Activated effector memory CD4-positive, alpha-beta T cell treated with Interleukin-2 at 50 U/mL for 16 hours (primary cell): ENCODE measurements around the gene GRPEL2.
A peak's percentile ranks its signal among the peaks of the same experiment; 100 is the strongest.

ENCODE experiments used
- DNase-seq: peaks from one replicate; pipeline ENCODE4 v3.0.0-alpha.2; 2020

Gene GRPEL2

GRCh38 chr5:149358294-149358651 lies 13.0 kb downstream of the GRPEL2 start:
- peak; percentile 19 for DNase-seq

DNA sequence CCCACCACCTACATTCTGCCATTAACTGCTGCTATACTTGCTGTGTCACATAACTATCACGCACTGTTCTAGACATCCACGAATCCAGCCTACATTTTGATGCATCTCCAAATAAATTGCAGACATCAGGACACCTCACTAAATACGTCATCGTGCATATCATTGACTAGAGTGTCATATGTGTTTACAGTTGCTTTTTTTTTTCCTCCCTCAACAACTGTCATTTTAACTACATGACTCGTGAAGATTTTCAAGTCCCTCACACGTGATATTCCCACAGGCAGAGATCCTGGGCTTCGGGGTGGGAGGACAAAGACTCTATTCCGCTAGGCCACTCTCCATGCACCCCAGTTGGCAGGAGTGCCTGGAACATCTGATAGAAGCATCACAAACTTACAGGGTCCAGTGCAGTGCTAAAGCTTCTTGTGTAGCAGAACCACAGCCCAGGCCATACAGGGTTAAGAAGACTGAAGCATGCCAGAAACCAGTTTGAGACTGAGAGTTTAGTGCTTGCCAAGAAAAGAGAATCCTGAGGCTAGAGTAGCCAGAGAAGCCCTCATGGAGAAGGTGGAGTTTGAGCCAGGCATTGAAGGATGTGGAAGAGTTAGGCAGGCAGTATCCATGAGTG lies 13.7 kb downstream of the GRPEL2 start:
- no peak for DNase-seq

GRCh38 chr5:149360272-149360671 lies 15.0 kb downstream of the GRPEL2 start:
- no peak for DNase-seq

DNA sequence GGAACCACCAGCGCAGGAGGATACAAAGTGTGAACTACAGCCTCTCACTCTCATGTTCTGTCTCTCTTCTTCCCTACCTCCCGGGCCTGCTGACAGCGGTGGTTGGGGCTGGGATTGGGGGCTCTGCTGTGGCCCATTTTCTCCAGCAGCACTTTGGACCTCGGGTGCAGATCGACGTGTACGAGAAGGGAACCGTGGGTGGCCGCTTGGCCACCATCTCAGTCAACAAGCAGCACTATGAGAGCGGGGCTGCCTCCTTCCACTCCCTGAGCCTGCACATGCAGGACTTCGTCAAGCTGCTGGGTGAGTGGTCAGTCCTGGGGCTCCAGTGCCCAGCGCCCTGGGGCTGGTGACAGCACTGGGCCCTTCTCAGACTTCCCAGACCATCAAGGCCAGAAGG lies 17.2 kb downstream of the GRPEL2 start:
- DNase-seq, result no peak

- DNase-seq, result no peak
Measured at GRCh38 chr5:149363358-149363757, 18.1 kb downstream of the GRPEL2 start.

- no peak for DNase-seq
Measured at GRCh38 chr5:149363936-149364335, 18.6 kb downstream of the GRPEL2 start.

DNA sequence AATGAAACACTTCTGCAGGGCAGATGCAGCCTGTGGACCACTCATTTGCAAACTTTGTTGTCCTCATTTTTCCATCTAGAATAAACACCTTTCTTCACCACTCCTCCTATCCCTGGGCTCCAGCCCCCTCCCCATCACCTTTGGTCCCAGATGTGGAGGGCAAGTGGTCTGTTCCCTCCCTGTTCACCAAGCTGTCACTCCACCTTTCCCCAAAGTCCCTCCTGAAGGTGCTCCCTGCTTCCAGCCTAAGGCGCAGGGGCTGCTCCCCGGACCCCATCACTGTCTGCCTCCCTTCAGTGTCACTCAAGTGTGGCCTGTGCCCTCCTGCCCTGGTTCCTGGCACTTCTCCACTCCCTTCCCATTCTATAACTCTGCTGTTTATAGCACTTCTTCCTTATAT lies 19.4 kb downstream of the GRPEL2 start:
- DNase-seq, result no peak

DNA sequence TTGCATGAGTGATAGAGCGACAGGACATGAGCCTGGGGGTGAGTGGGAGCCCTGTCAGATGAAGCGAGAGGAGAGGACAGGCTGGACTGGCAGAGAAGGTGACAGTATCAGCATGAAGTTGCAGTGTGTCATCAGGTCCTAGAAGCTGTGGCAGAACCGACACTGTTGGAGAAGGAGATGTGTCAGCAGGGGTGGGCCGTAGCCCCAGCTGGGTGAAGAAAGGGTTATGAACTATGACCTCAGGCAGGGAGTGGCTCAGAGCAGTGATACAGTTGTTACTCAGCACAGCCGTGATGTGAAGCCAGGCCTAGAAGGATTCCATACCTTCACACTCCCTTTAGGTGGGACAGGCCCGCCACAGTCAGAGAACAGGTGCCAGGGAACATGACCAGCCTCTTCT lies 20.1 kb downstream of the GRPEL2 start:
- DNase-seq, result no peak

DNA sequence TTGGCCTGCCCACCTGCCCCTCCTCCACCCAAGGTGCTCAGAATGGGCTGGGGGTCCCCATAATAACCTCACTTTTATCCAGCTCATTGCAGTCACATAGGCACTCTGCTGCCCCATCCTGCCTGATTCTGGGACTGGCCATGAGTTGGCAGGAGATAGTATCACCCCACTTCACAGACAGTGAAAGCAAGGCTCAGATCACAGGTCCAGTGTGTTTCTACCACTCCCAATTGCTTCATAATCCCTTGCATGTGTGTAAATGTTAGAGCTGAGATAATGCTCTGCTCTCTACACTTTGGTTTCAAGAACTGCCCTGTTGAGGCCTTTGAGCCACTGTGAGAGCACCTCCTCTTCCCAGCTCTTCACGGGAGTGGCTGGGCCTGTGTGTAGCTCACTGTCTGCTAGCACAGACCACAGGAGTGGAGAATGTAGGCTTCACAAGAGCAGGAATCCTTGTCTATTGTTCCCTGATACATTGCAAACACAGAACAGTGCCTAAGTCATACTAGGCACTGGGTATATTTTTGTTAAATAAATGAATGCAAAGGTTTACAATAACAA lies 20.9 kb downstream of the GRPEL2 start:
- no peak for DNase-seq

DNA sequence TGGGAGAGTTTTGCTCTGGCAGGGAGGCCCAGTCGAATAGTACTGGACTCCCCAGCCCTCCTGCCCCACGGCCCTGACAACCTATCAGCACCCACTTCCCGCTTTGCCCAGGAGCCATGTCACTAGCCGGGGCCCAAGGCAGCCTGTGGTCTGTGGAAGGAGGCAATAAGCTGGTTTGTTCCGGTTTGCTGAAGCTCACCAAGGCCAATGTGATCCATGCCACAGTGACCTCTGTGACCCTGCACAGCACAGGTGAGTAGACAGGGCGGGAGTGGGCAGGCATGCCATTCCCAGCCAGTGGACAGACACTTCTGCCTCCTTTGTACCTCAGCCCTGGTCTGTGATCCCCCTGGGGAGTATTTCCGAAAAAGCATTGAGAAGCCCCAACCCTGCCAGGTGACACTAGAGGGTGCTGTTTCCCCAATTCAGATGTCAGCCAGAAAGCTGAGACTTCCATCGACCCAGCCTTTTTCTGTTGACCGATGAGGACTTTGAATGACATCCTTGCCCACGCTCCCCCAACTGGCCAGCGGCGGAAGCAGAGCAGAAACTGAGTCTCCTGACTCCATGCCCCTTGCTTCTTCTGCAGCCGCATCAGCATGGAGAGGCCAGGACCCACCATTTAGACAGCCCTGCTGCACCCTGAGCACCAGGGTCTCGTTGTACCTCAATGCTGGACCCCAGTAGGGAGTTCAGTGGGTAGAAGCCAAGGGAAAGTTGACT lies 22.1 kb downstream of the GRPEL2 start:
- peak; percentile 32 for DNase-seq

DNA sequence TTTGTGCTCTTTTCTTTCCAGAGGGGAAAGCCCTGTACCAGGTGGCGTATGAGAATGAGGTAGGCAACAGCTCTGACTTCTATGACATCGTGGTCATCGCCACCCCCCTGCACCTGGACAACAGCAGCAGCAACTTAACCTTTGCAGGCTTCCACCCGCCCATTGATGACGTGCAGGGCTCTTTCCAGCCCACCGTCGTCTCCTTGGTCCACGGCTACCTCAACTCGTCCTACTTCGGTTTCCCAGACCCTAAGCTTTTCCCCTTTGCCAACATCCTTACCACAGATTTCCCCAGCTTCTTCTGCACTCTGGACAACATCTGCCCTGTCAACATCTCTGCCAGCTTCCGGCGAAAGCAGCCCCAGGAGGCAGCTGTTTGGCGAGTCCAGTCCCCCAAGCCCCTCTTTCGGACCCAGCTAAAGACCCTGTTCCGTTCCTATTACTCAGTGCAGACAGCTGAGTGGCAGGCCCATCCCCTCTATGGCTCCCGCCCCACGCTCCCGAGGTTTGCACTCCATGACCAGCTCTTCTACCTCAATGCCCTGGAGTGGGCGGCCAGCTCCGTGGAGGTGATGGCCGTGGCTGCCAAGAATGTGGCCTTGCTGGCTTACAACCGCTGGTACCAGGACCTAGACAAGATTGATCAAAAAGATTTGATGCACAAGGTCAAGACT lies 22.8 kb downstream of the GRPEL2 start:
- no peak for DNase-seq

- DNase-seq, result no peak
Measured at GRCh38 chr5:149370878-149371277, 25.6 kb downstream of the GRPEL2 start.

GRCh38 chr5:149371296-149371962 lies 26.1 kb downstream of the GRPEL2 start:
- peak; percentile 53 for DNase-seq

- no peak for DNase-seq
Measured at GRCh38 chr5:149372076-149372795, 26.9 kb downstream of the GRPEL2 start.

DNA sequence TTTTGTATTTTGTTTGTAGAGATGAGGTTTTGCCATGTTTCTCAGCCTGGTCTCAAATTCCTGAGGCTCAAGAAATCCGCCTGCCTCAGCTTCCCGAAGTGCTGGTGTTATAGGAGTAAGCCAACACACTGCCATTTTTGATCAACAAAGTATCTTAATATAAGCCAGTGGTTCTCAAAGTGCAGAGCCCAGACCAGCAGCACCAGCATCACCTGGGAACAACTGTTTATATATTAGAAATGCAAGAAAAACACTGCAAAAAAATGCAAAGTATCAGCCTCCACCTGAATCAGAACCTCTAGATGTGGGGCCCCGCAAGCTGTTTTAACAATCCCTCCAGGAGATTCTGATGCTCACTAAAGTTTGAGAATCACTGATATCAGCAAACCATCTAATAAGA lies 27.6 kb downstream of the GRPEL2 start:
- no peak for DNase-seq

GRCh38 chr5:149374303-149374702 lies 29.0 kb downstream of the GRPEL2 start:
- no peak for DNase-seq

DNA sequence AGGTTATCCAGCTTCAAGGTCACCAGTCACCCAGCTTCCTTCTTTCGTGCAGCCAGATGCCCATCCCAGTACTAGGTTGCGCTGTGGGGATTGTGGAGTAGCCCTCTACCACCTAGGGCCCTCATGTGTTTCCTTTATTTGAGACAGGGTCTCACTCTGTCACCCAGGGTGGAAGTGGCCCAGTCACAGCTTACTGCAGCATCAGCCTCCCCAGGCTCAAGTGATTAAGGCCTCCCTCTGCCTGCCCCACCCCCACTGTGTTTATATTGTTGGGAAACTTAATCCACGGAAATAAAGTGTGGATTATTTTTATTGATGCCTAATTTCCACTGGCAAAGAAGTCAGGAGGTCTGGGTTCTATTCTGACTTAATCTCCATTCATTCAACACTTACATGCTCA lies 29.5 kb downstream of the GRPEL2 start:
- DNase-seq, result no peak

- DNase-seq, result no peak
Measured at GRCh38 chr5:149375434-149375833, 30.1 kb downstream of the GRPEL2 start.

GRCh38 chr5:149376104-149376503 lies 30.8 kb downstream of the GRPEL2 start:
- no peak for DNase-seq

DNA sequence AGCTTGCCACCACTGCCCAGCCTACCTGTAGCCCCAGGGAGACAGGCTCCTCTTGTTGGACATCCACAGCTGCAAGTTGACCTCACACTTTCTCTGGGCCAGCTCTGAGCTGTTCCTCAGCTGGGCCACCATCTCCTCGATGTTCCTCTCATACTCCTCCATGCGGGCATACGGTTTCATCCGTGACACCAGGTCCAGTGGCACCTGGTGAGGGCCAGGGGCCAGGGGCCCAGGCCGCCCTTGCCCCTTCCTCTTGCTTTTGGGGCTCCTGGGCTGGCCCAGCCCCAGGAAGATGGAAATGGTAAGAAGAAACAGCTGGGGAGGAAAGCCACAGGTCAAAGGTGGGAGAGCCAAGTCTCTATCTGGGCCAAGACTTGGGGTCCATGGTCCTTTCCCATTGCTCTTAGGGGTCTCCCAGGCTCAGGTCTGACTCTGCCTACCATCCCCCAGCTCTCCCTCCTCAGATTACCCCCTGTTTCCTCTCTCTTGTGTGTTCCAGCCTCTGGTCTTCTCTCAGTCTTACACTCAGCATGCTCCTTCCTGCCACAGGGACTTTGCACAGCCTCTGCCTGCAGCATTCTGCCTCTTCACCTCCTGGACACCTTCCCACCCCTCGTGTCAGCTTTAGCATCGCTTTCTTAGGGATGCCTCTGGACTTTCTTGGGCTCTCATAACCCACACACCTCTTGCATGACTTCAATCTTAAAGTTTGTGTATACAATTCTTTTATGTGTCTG lies 31.6 kb downstream of the GRPEL2 start:
- DNase-seq, result no peak

DNA sequence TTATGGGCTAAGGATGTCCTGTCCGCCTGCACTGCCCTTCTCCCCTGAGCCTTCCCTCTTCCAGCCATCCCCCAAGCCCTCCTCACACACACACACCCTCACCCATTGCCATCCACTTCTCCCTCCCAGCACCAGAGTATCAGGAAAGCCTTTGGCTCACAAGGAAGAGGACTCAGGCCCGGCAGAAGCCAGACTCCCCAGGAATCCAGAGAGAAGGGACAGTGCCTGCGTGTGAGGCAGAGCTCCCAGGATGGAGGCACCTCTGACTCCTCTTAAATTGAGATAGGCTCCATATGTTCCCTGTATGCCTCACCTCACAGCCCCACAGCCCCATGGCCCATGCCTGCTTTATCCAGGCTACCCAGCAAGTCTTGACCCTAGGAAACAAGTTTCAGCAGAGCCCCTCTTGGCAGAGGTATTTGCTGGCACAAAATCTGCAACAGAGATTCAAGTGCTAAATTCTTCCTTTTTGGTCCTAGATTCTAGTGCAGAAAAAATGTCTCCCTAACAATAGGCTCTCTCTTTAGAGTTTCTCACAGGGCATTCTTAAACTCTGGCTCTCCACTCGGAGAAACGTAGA lies 33.0 kb downstream of the GRPEL2 start:
- no peak for DNase-seq
